ENCODE data around the gene OSBPL1A.

OSBPL1A gene

GRCh38 chr18:24421831-24422230 lies 24.2 kb upstream of the OSBPL1A start:
- Histone ChIP-seq H3K27me3 (ENCODE audit: control insufficient read depth in 1 of 2, insufficient read depth in 2 of 2, low read length in 2 of 2) (peaks cover 0 to 8% of the 10 kb centered on the region in 2 donors), H3K4me1 (ENCODE audit: insufficient read depth, low read length) (no peaks in the 10 kb centered on the region), H3K27ac (ENCODE audit: low read depth, low read length) (no peak overlapping the region), H3K9ac (ENCODE audit: low read length) (no peak overlapping the region), H3K9me3 (ENCODE audit: low read length) (no peaks in the 10 kb centered on the region), H3K4me3 (ENCODE audit: low read depth in 1 of 2, low read length in 2 of 2) (no peak overlapping the region), H3K36me3 (ENCODE audit: insufficient read depth, low read length) (no peaks in the 10 kb centered on the region)

- Histone ChIP-seq H3K9ac (ENCODE audit: low read length) (no peak overlapping the region), H3K9me3 (ENCODE audit: low read length) (no peaks in the 10 kb centered on the region), H3K4me3 (ENCODE audit: low read depth in 1 of 2, low read length in 2 of 2) (no peak overlapping the region), H3K27me3 (ENCODE audit: control insufficient read depth in 1 of 2, insufficient read depth in 2 of 2, low read length in 2 of 2) (peaks cover 0 to 8% of the 10 kb centered on the region in 2 donors), H3K4me1 (ENCODE audit: insufficient read depth, low read length) (no peaks in the 10 kb centered on the region), H3K27ac (ENCODE audit: low read depth, low read length) (no peak overlapping the region), H3K36me3 (ENCODE audit: insufficient read depth, low read length) (no peaks in the 10 kb centered on the region)
Observed at GRCh38 chr18:24420551-24420950, 22.9 kb upstream of the OSBPL1A start.

GRCh38 chr18:24417480-24417879 lies 19.9 kb upstream of the OSBPL1A start:
- Histone ChIP-seq H3K4me3 (ENCODE audit: low read depth in 1 of 2, low read length in 2 of 2) (no peak overlapping the region), H3K9me3 (ENCODE audit: low read length) (no peaks in the 10 kb centered on the region), H3K36me3 (ENCODE audit: insufficient read depth, low read length) (no peaks in the 10 kb centered on the region), H3K27ac (ENCODE audit: low read depth, low read length) (no peak overlapping the region), H3K4me1 (ENCODE audit: insufficient read depth, low read length) (no peaks in the 10 kb centered on the region), H3K9ac (ENCODE audit: low read length) (no peak overlapping the region), H3K27me3 (ENCODE audit: control insufficient read depth in 1 of 2, insufficient read depth in 2 of 2, low read length in 2 of 2) (peaks cover 0 to 8% of the 10 kb centered on the region in 2 donors)

GRCh38 chr18:24414349-24415003 lies 16.9 kb upstream of the OSBPL1A start:
- Histone ChIP-seq H3K4me1 (ENCODE audit: insufficient read depth, low read length) (no peaks in the 10 kb centered on the region), H3K27ac (ENCODE audit: low read depth, low read length) (no peak overlapping the region), H3K36me3 (ENCODE audit: insufficient read depth, low read length) (no peaks in the 10 kb centered on the region), H3K9ac (ENCODE audit: low read length) (no peak overlapping the region), H3K4me3 (ENCODE audit: low read depth in 1 of 2, low read length in 2 of 2) (no peak overlapping the region), H3K9me3 (ENCODE audit: low read length) (no peaks in the 10 kb centered on the region), H3K27me3 (ENCODE audit: control insufficient read depth in 1 of 2, insufficient read depth in 2 of 2, low read length in 2 of 2) (peaks cover 0 to 8% of the 10 kb centered on the region in 2 donors)

GRCh38 chr18:24413148-24413547 lies 15.5 kb upstream of the OSBPL1A start:
- Histone ChIP-seq H3K4me1 (ENCODE audit: insufficient read depth, low read length) (no peaks in the 10 kb centered on the region), H3K27ac (ENCODE audit: low read depth, low read length) (no peak overlapping the region)

GRCh38 chr18:24408496-24408895 lies 10.9 kb upstream of the OSBPL1A start:
- no peaks in the 10 kb centered on the region for H3K9me3 ChIP-seq (ENCODE audit: low read length)
- H3K4me3 ChIP-seq (ENCODE audit: low read depth in 1 of 2, low read length in 2 of 2), result no peak overlapping the region
- H3K27me3 ChIP-seq (ENCODE audit: control insufficient read depth in 1 of 2, insufficient read depth in 2 of 2, low read length in 2 of 2), result no peaks in the 10 kb centered on the region
- H3K4me1 ChIP-seq (ENCODE audit: insufficient read depth, low read length), result no peaks in the 10 kb centered on the region
- H3K36me3 ChIP-seq (ENCODE audit: insufficient read depth, low read length), result no peaks in the 10 kb centered on the region
- no peak overlapping the region for H3K27ac ChIP-seq (ENCODE audit: low read depth, low read length)
- H3K9ac ChIP-seq (ENCODE audit: low read length), result no peak overlapping the region

More at GRCh38 chr18:24413148-24413547, 15.5 kb upstream of the OSBPL1A start:
- H3K9ac ChIP-seq (ENCODE audit: low read length), result no peak overlapping the region
- no peaks in the 10 kb centered on the region for H3K9me3 ChIP-seq (ENCODE audit: low read length)
- no peaks in the 10 kb centered on the region for H3K36me3 ChIP-seq (ENCODE audit: insufficient read depth, low read length)
- H3K27me3 ChIP-seq (ENCODE audit: control insufficient read depth in 1 of 2, insufficient read depth in 2 of 2, low read length in 2 of 2), result peaks cover 0 to 4% of the 10 kb centered on the region in 2 donors
- no peak overlapping the region for H3K4me3 ChIP-seq (ENCODE audit: low read depth in 1 of 2, low read length in 2 of 2)

- no peaks in the 10 kb centered on the region for H3K4me1 ChIP-seq (ENCODE audit: insufficient read depth, low read length)
- H3K4me3 ChIP-seq (ENCODE audit: low read depth in 1 of 2, low read length in 2 of 2), result no peak overlapping the region
- H3K27ac ChIP-seq (ENCODE audit: low read depth, low read length), result no peak overlapping the region
- no peaks in the 10 kb centered on the region for H3K27me3 ChIP-seq (ENCODE audit: control insufficient read depth in 1 of 2, insufficient read depth in 2 of 2, low read length in 2 of 2)
- H3K36me3 ChIP-seq (ENCODE audit: insufficient read depth, low read length), result no peaks in the 10 kb centered on the region
- no peak overlapping the region for H3K9ac ChIP-seq (ENCODE audit: low read length)
- no peaks in the 10 kb centered on the region for H3K9me3 ChIP-seq (ENCODE audit: low read length)
Observed at GRCh38 chr18:24404591-24404990, 7.0 kb upstream of the OSBPL1A start.

- Histone ChIP-seq H3K27me3 (ENCODE audit: control insufficient read depth in 1 of 2, insufficient read depth in 2 of 2, low read length in 2 of 2) (no peaks in the 10 kb centered on the region), H3K9ac (ENCODE audit: low read length) (no peak overlapping the region), H3K27ac (ENCODE audit: low read depth, low read length) (no peak overlapping the region), H3K36me3 (ENCODE audit: insufficient read depth, low read length) (no peaks in the 10 kb centered on the region), H3K4me1 (ENCODE audit: insufficient read depth, low read length) (peaks cover 3% of the 10 kb centered on the region), H3K4me3 (ENCODE audit: low read depth in 1 of 2, low read length in 2 of 2) (no peak overlapping the region), H3K9me3 (ENCODE audit: low read length) (no peaks in the 10 kb centered on the region)
Observed at GRCh38 chr18:24403076-24403475, 5.5 kb upstream of the OSBPL1A start.

GRCh38 chr18:24402209-24402785 lies 4.7 kb upstream of the OSBPL1A start:
- no peaks in the 10 kb centered on the region for H3K36me3 ChIP-seq (ENCODE audit: insufficient read depth, low read length)
- H3K9ac ChIP-seq (ENCODE audit: low read length), result no peak overlapping the region
- H3K27ac ChIP-seq (ENCODE audit: low read depth, low read length), result no peak overlapping the region
- H3K9me3 ChIP-seq (ENCODE audit: low read length), result no peaks in the 10 kb centered on the region
- peaks cover 4% of the 10 kb centered on the region for H3K4me1 ChIP-seq (ENCODE audit: insufficient read depth, low read length)
- no peak overlapping the region for H3K4me3 ChIP-seq (ENCODE audit: low read depth in 1 of 2, low read length in 2 of 2)
- H3K27me3 ChIP-seq (ENCODE audit: control insufficient read depth in 1 of 2, insufficient read depth in 2 of 2, low read length in 2 of 2), result no peaks in the 10 kb centered on the region

GRCh38 chr18:24400587-24400986 lies 3.0 kb upstream of the OSBPL1A start:
- H3K4me3 ChIP-seq (ENCODE audit: low read depth in 1 of 2, low read length in 2 of 2), result no peak overlapping the region
- no peaks in the 10 kb centered on the region for H3K36me3 ChIP-seq (ENCODE audit: insufficient read depth, low read length)
- no peaks in the 10 kb centered on the region for H3K27me3 ChIP-seq (ENCODE audit: control insufficient read depth in 1 of 2, insufficient read depth in 2 of 2, low read length in 2 of 2)
- H3K9ac ChIP-seq (ENCODE audit: low read length), result no peak overlapping the region
- no peaks in the 10 kb centered on the region for H3K9me3 ChIP-seq (ENCODE audit: low read length)
- peaks cover 11% of the 10 kb centered on the region for H3K4me1 ChIP-seq (ENCODE audit: insufficient read depth, low read length)
- no peak overlapping the region for H3K27ac ChIP-seq (ENCODE audit: low read depth, low read length)

GRCh38 chr18:24398540-24398939 lies 916 bp upstream of the OSBPL1A start:
- Histone ChIP-seq H3K36me3 (ENCODE audit: insufficient read depth, low read length) (no peaks in the 10 kb centered on the region), H3K27me3 (ENCODE audit: control insufficient read depth in 1 of 2, insufficient read depth in 2 of 2, low read length in 2 of 2) (no peaks in the 10 kb centered on the region), H3K9ac (ENCODE audit: low read length) (no peak overlapping the region), H3K4me1 (ENCODE audit: insufficient read depth, low read length) (peaks cover 11% of the 10 kb centered on the region), H3K4me3 (ENCODE audit: low read depth in 1 of 2, low read length in 2 of 2) (peak overlapping the region in 1 of 2 donors; percentile 82), H3K9me3 (ENCODE audit: low read length) (no peaks in the 10 kb centered on the region), H3K27ac (ENCODE audit: low read depth, low read length) (no peak overlapping the region)

GRCh38 chr18:24397131-24397693 lies 412 bp downstream of the OSBPL1A start:
- no peak overlapping the region for H3K9ac ChIP-seq (ENCODE audit: low read length)
- peaks cover 11% of the 10 kb centered on the region for H3K4me1 ChIP-seq (ENCODE audit: insufficient read depth, low read length)
- no peaks in the 10 kb centered on the region for H3K27me3 ChIP-seq (ENCODE audit: control insufficient read depth in 1 of 2, insufficient read depth in 2 of 2, low read length in 2 of 2)
- H3K9me3 ChIP-seq (ENCODE audit: low read length), result no peaks in the 10 kb centered on the region
- H3K4me3 ChIP-seq (ENCODE audit: low read depth in 1 of 2, low read length in 2 of 2), result peak overlapping the region; percentile 66 to 82
- no peaks in the 10 kb centered on the region for H3K36me3 ChIP-seq (ENCODE audit: insufficient read depth, low read length)
- H3K27ac ChIP-seq (ENCODE audit: low read depth, low read length), result peak overlapping the region; percentile 72

All from muscle layer of colon (tissue), 2 donors.